Ureter (tissue), 1 donor: Measurements from ENCODE around the gene COL5A1. TPM values are rescaled to one million over a fixed set of nuclear protein-coding genes. Genes with fewer than 3 reads are reported as not detected.

ENCODE experiments used
- DNase-seq: peaks from one replicate; pipeline ENCODE4 v3.0.0-alpha.2; 2020; ENCODE audit warnings: low spot score
- total RNA-seq: library from RNA; stranded (reverse); gene quantifications from one replicate; pipeline ENCODE4 v1.2.4, GENCODE V29; 2023
- donor health status: DM: yes; HTN: yes; CAD: no.

Gene COL5A1
- total RNA-seq, 1 donor from 2014 or later = 64.7 TPM

- DNase-seq = no peak
Observed at GRCh38 chr9:134765785-134766184, 124.2 kb downstream of the COL5A1 start.

- DNase-seq = no peak
Observed at GRCh38 chr9:134766587-134766986, 125.0 kb downstream of the COL5A1 start.

- no peak for DNase-seq
Observed at GRCh38 chr9:134768332-134768708, 126.7 kb downstream of the COL5A1 start.

GRCh38 chr9:134768709-134769351, 127.2 kb downstream of the COL5A1 start:
- DNase-seq = no peak

- no peak for DNase-seq
Observed at GRCh38 chr9:134770972-134771971, 129.7 kb downstream of the COL5A1 start.

- no peak for DNase-seq
Observed at GRCh38 chr9:134772331-134772730, 130.7 kb downstream of the COL5A1 start.

- no peak for DNase-seq
Observed at GRCh38 chr9:134773842-134774241, 132.2 kb downstream of the COL5A1 start.

- DNase-seq = no peak
Observed at GRCh38 chr9:134774410-134774809, 132.8 kb downstream of the COL5A1 start.

- DNase-seq = no peak
Observed at GRCh38 chr9:134775081-134775951, 133.7 kb downstream of the COL5A1 start.

- no peak for DNase-seq
Observed at GRCh38 chr9:134776080-134776796, 134.6 kb downstream of the COL5A1 start.

GRCh38 chr9:134777153-134777552, 135.6 kb downstream of the COL5A1 start:
- DNase-seq = no peak

- no peak for DNase-seq
Observed at GRCh38 chr9:134778156-134778555, 136.6 kb downstream of the COL5A1 start.

GRCh38 chr9:134778841-134779411, 137.3 kb downstream of the COL5A1 start:
- peak; percentile 74 for DNase-seq

- DNase-seq = no peak
Observed at GRCh38 chr9:134779640-134780039, 138.0 kb downstream of the COL5A1 start.

- DNase-seq = no peak
Observed at GRCh38 chr9:134781591-134782302, 140.1 kb downstream of the COL5A1 start.

- DNase-seq = no peak
Observed at GRCh38 chr9:134782921-134783698, 141.5 kb downstream of the COL5A1 start.

- peak; percentile 56 for DNase-seq
Observed at GRCh38 chr9:134783699-134784039, 142.1 kb downstream of the COL5A1 start.

- DNase-seq = no peak
Observed at GRCh38 chr9:134784577-134785305, 143.1 kb downstream of the COL5A1 start.
